Suprapubic skin (tissue), 4 donors: ENCODE results near the gene MEAK7. TPM values are rescaled to one million over a fixed set of nuclear protein-coding genes. Genes with fewer than 3 reads are reported as not detected.
A peak's percentile ranks its signal among the peaks of the same experiment; 100 is the strongest.

ENCODE experiments used
- DNase-seq, 2 donors: peaks; one replicate each; pipeline ENCODE4 v3.0.0-alpha.2; 2019; ENCODE audit warnings: low spot score in 2 of 2
- H3K27ac ChIP-seq: fragments of 200-600 bp; sonication (generic); one replicate; pipeline ENCODE4 v1.5.1; 2019
- H3K27me3 ChIP-seq: fragments of 200-600 bp; sonication (generic); one replicate; pipeline ENCODE4 v1.5.1; 2019
- H3K36me3 ChIP-seq: fragments of 200-600 bp; sonication (generic); one replicate; pipeline ENCODE4 v1.5.1; 2019
- H3K4me1 ChIP-seq: fragments of 200-600 bp; sonication (generic); one replicate; pipeline ENCODE4 v1.5.1; 2019
- H3K4me3 ChIP-seq: fragments of 200-600 bp; sonication (generic); one replicate; pipeline ENCODE4 v1.5.1; 2019; ENCODE audit warnings: mild to moderate bottlenecking
- H3K9me3 ChIP-seq: fragments of 200-600 bp; sonication (generic); one replicate; pipeline ENCODE4 v1.5.1; 2019
- CTCF ChIP-seq, 2 donors: fragments of 200-600 bp in 1 of 2; fragments of 450-650 bp in 1 of 2; sonication (generic) in 1 of 2; IDR thresholded peaks; one replicate each; pipeline ENCODE4 v1.5.1; 2016 to 2019; ENCODE audit warnings: antibody characterized with exemption in 2 of 2, mild to moderate bottlenecking in 1 of 2, moderate library complexity in 1 of 2
- EP300 ChIP-seq: sonication (generic); formaldehyde crosslinking; IDR thresholded peaks from one replicate; pipeline ENCODE4 v1.6.1; 2017; ENCODE audit warnings: antibody characterized with exemption
- POLR2A ChIP-seq, 2 donors: fragments of 450-650 bp; IDR thresholded peaks; one replicate each; pipeline ENCODE4 v1.6.1; 2017; ENCODE audit warnings: antibody characterized with exemption in 2 of 2, mild to moderate bottlenecking in 2 of 2, moderate library complexity in 2 of 2
- POLR2AphosphoS5 ChIP-seq, 3 donors: sonication (generic); formaldehyde crosslinking; IDR thresholded peaks; one replicate each; pipeline ENCODE4 v1.6.1; 2017; ENCODE audit warnings: antibody characterized with exemption in 3 of 3
- WGBS: methylation state at CpG from one replicate; pipeline ENCODE4 v1.1.5; 2018; 5-methylcytosine and 5-hydroxymethylcytosine counted together
- total RNA-seq, 4 donors: library from RNA; depleted of rRNA; stranded (reverse); fragments of >200 nt; gene quantifications; one replicate each; pipeline ENCODE4 v1.1.0, GENCODE V29; 2016

MEAK7 gene
- total RNA-seq, 4 donors from 2014 or later = 9.2 to 17.9 (median 13.6) TPM

GRCh38 chr16:84483882-84484565, 20.4 kb downstream of the MEAK7 start:
- H3K4me3 ChIP-seq = no peak overlapping the region
- TF ChIP-seq POLR2AphosphoS5 (IDR thresholded peaks at IDR 0.05) = no peak
- H3K27ac ChIP-seq = no peak overlapping the region
- peak in 1 of 2 donors; percentile 64 for DNase-seq
- WGBS = 82% methylated on average over 10 of the region's 19 CpGs
- peaks cover 3% of the 10 kb centered on the region for H3K4me1 ChIP-seq
- no peaks in the 10 kb centered on the region for H3K27me3 ChIP-seq
- peaks cover 89% of the 10 kb centered on the region for H3K36me3 ChIP-seq
- no peaks in the 10 kb centered on the region for H3K9me3 ChIP-seq

- no peak overlapping the region for H3K27ac ChIP-seq
- H3K4me3 ChIP-seq = no peak overlapping the region
- H3K36me3 ChIP-seq = peaks cover 88% of the 10 kb centered on the region
- DNase-seq = peak in 1 of 2 donors; percentile 65
- H3K4me1 ChIP-seq = peaks cover 3% of the 10 kb centered on the region
- no peak for TF ChIP-seq POLR2AphosphoS5 (IDR thresholded peaks at IDR 0.05)
- no peaks in the 10 kb centered on the region for H3K27me3 ChIP-seq
- no peaks in the 10 kb centered on the region for H3K9me3 ChIP-seq
- WGBS = 93% methylated on average over 23 of the region's 25 CpGs
These were observed 21.2 kb downstream of the MEAK7 start for GRCh38 chr16:84482951-84483881.

- H3K36me3 ChIP-seq = peaks cover 78% of the 10 kb centered on the region
- 77% methylated on average over 32 of the region's 33 CpGs for WGBS
- H3K9me3 ChIP-seq = no peaks in the 10 kb centered on the region
- no peak overlapping the region for H3K4me3 ChIP-seq
- DNase-seq = peak in 1 of 2 donors; percentile 76
- H3K4me1 ChIP-seq = peaks cover 3% of the 10 kb centered on the region
- no peaks in the 10 kb centered on the region for H3K27me3 ChIP-seq
- H3K27ac ChIP-seq = no peak overlapping the region
- no peak for TF ChIP-seq POLR2AphosphoS5 (IDR thresholded peaks at IDR 0.05)
These were observed 22.2 kb downstream of the MEAK7 start for GRCh38 chr16:84482001-84482891.

GRCh38 chr16:84481051-84481735, 23.3 kb downstream of the MEAK7 start:
- 91% methylated on average over 14 of the region's 26 CpGs for WGBS
- H3K4me3 ChIP-seq = no peak overlapping the region
- DNase-seq = peak in 1 of 2 donors; percentile 57

GRCh38 chr16:84479716-84480450, 24.6 kb downstream of the MEAK7 start:
- Histone ChIP-seq H3K27ac (no peak overlapping the region), H3K36me3 (peaks cover 58% of the 10 kb centered on the region), H3K4me3 (no peak overlapping the region), H3K27me3 (no peaks in the 10 kb centered on the region), H3K9me3 (no peaks in the 10 kb centered on the region), H3K4me1 (peaks cover 3% of the 10 kb centered on the region)
- DNase-seq = peak in 1 of 2 donors; percentile 63
- 94% methylated on average over 9 of the region's 16 CpGs for WGBS
- TF ChIP-seq POLR2A (IDR thresholded peaks at IDR 0.05) (no peak), EP300 (no peak), POLR2AphosphoS5 (IDR thresholded peaks at IDR 0.05) (no peak), CTCF (IDR thresholded peaks at IDR 0.05) (no peak)

More at GRCh38 chr16:84481051-84481735, 23.3 kb downstream of the MEAK7 start:
- no peaks in the 10 kb centered on the region for H3K9me3 ChIP-seq
- H3K36me3 ChIP-seq = peaks cover 68% of the 10 kb centered on the region
- H3K27me3 ChIP-seq = no peaks in the 10 kb centered on the region
- H3K27ac ChIP-seq = no peak overlapping the region
- peaks cover 3% of the 10 kb centered on the region for H3K4me1 ChIP-seq
- no peak for TF ChIP-seq CTCF (IDR thresholded peaks at IDR 0.05)
